Pancreas (tissue), 10 donors: ENCODE results near the gene MUC5B. TPM values are rescaled to one million over a fixed set of nuclear protein-coding genes. Genes with fewer than 3 reads are reported as not detected.

ENCODE experiments used
- ATAC-seq, 4 donors: fragments of 200-7000 bp; cut with Tn5 transposase; one replicate each; pipeline versions ENCODE4 v1.8.0 to v1.9.1; 2020; ENCODE audit warnings: mild to moderate bottlenecking in 4 of 4, moderate library complexity in 4 of 4
- DNase-seq, 6 donors: peaks; one replicate each; pipeline ENCODE4 v3.0.0-alpha.2; 2020
- FAIRE-seq: peaks from 2 replicates; lab custom pipeline; 2012; peaks lifted over from hg19 to GRCh38; lab: Jason Lieb, UNC
- H3K27ac ChIP-seq, 4 donors: fragments of 200-600 bp; sonication (generic); 1 replicate in 3 of 4; 2 replicates in 1 of 4; pipeline versions ENCODE4 v1.5.0 to v1.8.0; 2020
- H3K27me3 ChIP-seq, 4 donors: fragments of 200-600 bp; one replicate each; pipeline ENCODE4 v1.8.0; 2021
- H3K36me3 ChIP-seq, 3 donors: fragments of 200-600 bp; sonication (generic) in 1 of 3; one replicate each; pipeline versions ENCODE4 v1.5.0 to v1.8.0; 2020 to 2021
- H3K4me1 ChIP-seq, 3 donors: fragments of 200-600 bp; one replicate each; pipeline ENCODE4 v1.8.0; 2021
- H3K4me3 ChIP-seq, 4 donors: fragments of 200-600 bp; sonication (generic) in 2 of 4; one replicate each; pipeline versions ENCODE4 v1.5.0 to v1.8.0; 2020 to 2021
- H3K9me3 ChIP-seq, 4 donors: fragments of 200-600 bp; one replicate each; pipeline ENCODE4 v1.8.0; 2021
- WGBS, 2 donors: extraction: QIAGEN DNeasy Blood & Tissue Kit; methylation state at CpG; one replicate each; pipeline ENCODE4 v1.1.7; 2013; 5-methylcytosine and 5-hydroxymethylcytosine counted together
- intact Hi-C, 3 donors: fragments of 100-400 bp; cut with DNase I; formaldehyde crosslinking; loops; one replicate each; pipeline versions ENCODE4 v1.11.1 to v1.14.2; 2022
- polyA plus RNA-seq, 2 donors: library from polyadenylated mRNA; stranded (reverse); fragments of 200-250 nt; gene quantifications; one replicate each; pipeline ENCODE4 v1.2.3, GENCODE V29; 2013
- total RNA-seq, 6 donors: library from RNA; stranded (reverse); fragmentation: NEBNext Ultra II Directional in 4 of 6; extraction: Animal tissue kit (Norgen Biotek cat#: 25700) in 4 of 6; gene quantifications; one replicate each; pipeline versions ENCODE4 v1.2.1 to v1.2.4, GENCODE V29; 2021 to 2023
- TF ChIP-seq, protein P1 (sequence below), 4 donors: fragments of 200-600 bp; sonication (generic) in 3 of 4; IDR thresholded peaks; one replicate each; pipeline versions ENCODE4 v1.5.0 to v1.8.0; 2021; ENCODE audit warnings: antibody characterized with exemption in 4 of 4
- donor health status: healthy with polysubstance abuse.
- donor health status: DM: no; HTN: no; CAD: no; lungs with moderate emphysema.
- donor health status: DM: no; HTN: no; CAD: no.
- donor health status: control.
- donor health status: control.
- donor health status: Bipolar disorder and iron deficiency.
- donor health status: DM: yes; HTN: yes; CAD: no.
- donor health status: DM: no; HTN: no; CAD: no.
- donor health status: DM: no; HTN: no; CAD: no.
- donor health status: DM: yes; HTN: yes; CAD: no.

The MUC5B gene
- total and polyA plus RNA-seq, 8 donors: 5.1 to 65.4 (median 15.1) TPM

DNA sequence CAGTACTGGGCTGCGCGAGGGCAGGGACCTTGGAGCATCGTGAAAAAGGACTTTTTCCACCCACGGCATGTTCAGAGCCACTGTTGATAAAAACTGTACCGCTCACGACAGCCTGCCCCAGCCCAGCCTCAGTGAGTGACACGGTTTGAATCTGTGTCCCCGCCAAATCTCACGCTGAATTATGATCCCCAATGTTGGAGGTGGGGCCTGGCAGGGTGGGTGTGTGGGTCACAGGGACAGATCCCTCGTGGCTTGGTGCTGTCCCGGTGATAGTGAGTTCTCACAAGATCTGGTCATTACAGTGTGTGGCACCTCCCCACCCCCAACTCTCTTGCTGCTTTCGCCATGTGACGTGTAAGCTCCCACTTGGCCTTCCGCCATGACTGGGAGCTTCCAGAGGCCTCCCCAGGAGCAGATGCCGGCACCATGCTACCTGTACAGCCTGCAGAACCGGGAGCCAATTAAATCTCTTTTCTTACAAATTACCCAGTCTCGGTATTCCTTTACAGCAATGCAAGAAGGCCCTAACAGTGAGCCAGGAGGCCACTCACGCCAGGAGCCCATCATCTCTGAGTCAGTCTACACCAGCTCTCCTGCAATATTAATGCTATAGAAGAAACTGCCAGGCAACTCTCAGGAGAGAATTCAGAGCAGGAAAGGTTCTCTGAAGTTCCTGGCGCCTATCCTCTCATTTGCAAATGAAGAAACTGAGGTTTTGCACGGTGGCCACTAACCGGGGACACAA lies 85.3 kb downstream of the MUC5B start:
- DNase-seq (peak in 5 of 6 donors; percentile 50 to 85 (median 69)), ATAC-seq (no peak), FAIRE-seq (no peak)
- peak overlapping the region in 3 of 4 donors; percentile 73 to 91 (median 90) for H3K27ac ChIP-seq
- intact Hi-C loops: no loop called here
- TF ChIP-seq, protein P1, sequence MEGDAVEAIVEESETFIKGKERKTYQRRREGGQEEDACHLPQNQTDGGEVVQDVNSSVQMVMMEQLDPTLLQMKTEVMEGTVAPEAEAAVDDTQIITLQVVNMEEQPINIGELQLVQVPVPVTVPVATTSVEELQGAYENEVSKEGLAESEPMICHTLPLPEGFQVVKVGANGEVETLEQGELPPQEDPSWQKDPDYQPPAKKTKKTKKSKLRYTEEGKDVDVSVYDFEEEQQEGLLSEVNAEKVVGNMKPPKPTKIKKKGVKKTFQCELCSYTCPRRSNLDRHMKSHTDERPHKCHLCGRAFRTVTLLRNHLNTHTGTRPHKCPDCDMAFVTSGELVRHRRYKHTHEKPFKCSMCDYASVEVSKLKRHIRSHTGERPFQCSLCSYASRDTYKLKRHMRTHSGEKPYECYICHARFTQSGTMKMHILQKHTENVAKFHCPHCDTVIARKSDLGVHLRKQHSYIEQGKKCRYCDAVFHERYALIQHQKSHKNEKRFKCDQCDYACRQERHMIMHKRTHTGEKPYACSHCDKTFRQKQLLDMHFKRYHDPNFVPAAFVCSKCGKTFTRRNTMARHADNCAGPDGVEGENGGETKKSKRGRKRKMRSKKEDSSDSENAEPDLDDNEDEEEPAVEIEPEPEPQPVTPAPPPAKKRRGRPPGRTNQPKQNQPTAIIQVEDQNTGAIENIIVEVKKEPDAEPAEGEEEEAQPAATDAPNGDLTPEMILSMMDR (IDR thresholded peaks at IDR 0.05): no peak
- H3K4me3 ChIP-seq: peak overlapping the region; percentile 66 to 95 (median 88)
- 30 to 36% methylated on average over 21 of the region's 21 CpGs for WGBS, 2 donors
- no peaks in the 10 kb centered on the region for H3K9me3 ChIP-seq
- no peaks in the 10 kb centered on the region for H3K36me3 ChIP-seq
- H3K4me1 ChIP-seq: peaks cover 33 to 57% (median 42%) of the 10 kb centered on the region in 3 donors
- no peaks in the 10 kb centered on the region for H3K27me3 ChIP-seq

DNA sequence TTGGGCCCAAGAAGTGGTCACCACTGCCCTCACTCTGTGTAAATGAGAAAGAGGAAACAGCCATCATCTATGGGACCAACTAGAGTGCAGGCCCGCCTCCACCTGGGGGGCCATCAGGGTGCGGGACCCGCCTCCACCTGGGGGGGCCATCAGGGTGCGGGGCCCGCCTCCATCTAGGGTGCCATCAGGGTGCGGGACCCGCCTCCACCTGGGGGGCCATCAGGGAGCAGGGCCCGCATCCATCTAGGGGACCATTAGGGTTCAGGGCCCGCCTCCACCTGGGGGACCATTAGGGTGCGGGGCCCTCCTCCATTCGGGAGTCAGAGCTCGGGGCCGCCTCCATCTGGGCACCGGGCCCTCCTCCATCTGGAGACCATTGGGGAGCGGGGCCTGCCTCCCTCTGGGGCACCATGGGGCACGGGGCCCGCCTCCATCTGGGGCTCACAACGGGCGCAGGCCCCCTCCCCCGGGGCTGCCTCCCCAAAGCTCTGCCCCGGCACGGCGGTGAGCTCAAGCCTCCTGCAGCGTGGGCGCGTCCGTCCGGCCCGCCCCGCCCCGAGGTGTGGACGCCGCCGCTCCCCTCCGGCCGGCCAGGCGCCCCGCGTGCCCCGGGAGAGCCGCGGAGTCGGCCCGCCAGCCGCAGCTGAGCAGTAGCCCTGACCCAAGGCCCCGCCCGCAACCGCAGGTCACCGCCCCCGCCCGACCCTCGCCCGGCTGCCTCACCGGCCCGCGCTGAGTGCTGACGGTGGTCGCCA lies 86.1 kb downstream of the MUC5B start:
- 1 to 2% methylated on average over 45 to 58 of the region's 58 CpGs for WGBS, 2 donors
- DNase-seq: peak in 2 of 6 donors; percentile 54 to 85
- no peaks in the 10 kb centered on the region for H3K36me3 ChIP-seq
- intact Hi-C loops: no loop called here
- peak overlapping the region; percentile 66 to 95 (median 88) for H3K4me3 ChIP-seq
- H3K27ac ChIP-seq: peak overlapping the region; percentile 72 to 91 (median 82)
- peak; percentile 11 to 62 (median 34) for ATAC-seq
- H3K9me3 ChIP-seq: no peaks in the 10 kb centered on the region
- TF ChIP-seq, protein P1 (IDR thresholded peaks at IDR 0.05): no peak
- H3K4me1 ChIP-seq: peaks cover 26 to 50% (median 34%) of the 10 kb centered on the region in 3 donors
- FAIRE-seq: no peak
- no peaks in the 10 kb centered on the region for H3K27me3 ChIP-seq

DNA sequence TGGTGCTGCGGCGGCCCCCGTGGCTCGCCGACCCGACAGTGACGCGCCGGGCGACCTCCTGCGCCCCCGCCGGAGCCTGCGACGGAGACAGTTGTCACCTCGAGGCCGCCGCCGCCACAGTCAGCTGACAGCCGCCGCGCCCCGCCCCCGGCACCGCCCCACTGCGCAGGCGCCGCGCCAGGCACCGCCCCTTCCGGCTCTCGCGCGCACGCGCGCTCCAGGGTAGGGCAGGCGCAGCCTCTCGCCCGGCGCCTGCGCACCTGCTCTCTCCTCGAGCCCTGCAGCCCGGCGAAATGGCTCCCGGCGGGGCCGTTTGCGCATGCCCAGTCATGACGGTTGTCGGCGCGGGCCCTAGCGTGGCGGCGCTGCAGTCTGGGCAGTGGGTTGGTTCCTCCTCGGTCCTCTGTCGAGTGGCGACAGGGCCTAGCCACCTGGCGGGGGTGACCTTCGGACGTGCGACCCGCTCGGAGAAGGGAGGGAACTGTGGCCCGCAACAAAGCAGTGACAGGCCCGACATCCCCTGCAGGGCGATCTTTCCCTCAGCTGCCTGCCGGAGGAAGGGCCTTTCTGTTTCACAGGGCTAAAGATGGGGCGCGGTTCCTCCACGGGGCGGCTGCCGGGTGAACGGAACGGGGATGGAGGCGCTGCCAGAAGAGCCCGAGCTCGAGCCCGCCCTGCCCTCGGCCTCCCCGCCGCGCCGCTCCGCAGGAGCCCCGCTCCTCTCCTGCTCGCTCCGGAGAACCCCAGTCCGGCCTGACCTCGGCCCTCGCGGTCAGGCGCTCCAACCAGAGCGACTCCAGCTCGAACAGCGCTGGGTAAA lies 86.8 kb downstream of the MUC5B start, which contains the start of gene TOLLIP:
TOLLIP (minus strand) TSS at position 135 of the 820 bp plus-strand sequence; CDS start at position 1, 134 bp downstream.
- Histone ChIP-seq H3K9me3 (no peaks in the 10 kb centered on the region), H3K36me3 (no peaks in the 10 kb centered on the region), H3K27me3 (no peaks in the 10 kb centered on the region), H3K4me1 (peaks cover 18 to 42% (median 30%) of the 10 kb centered on the region in 3 donors), H3K4me3 (peak within 1 kb of the TSS; percentile 66 to 95 (median 88)), H3K27ac (peak within 1 kb of the TSS; percentile 73 to 91 (median 90))
- TF ChIP-seq, protein P1 (IDR thresholded peaks at IDR 0.05): no peak
- WGBS, 2 donors: 1% methylated on average over 64 to 97 of the region's 97 CpGs
- DNase-seq: peak; percentile 94 to 99 (median 98)
- ATAC-seq: peak; percentile 89 to 93 (median 91)
- intact Hi-C loops: no loop called here
- no peak for FAIRE-seq

DNA sequence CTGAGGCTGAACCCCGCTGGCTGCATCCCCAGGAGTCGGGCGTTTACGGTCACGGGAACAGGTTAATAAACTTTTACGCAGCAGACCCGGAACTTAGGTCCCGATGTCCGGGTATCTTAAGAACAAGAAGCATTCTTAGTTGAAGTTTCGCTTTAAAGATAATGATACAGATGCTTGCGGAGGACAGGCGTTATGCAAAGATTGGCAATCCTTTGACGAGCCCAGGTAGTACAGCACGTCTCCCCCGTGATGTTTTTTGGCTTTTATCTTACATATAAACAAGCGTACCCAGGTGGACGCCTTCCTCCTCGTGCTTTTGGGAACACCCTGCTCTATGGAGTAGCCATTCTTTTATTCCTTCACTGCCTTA lies 87.4 kb downstream of the MUC5B start:
- Histone ChIP-seq H3K27ac (peak overlapping the region; percentile 73 to 91 (median 90)), H3K4me3 (peak overlapping the region; percentile 49 to 95 (median 80)), H3K9me3 (no peaks in the 10 kb centered on the region), H3K4me1 (peaks cover 12 to 36% (median 25%) of the 10 kb centered on the region in 3 donors), H3K27me3 (no peaks in the 10 kb centered on the region), H3K36me3 (no peaks in the 10 kb centered on the region)
- TF ChIP-seq, protein P1 (IDR thresholded peaks at IDR 0.05): no peak
- intact Hi-C loops: no loop called here
- ATAC-seq: no peak
- 45 to 57% methylated on average over 18 of the region's 18 CpGs for WGBS, 2 donors
- no peak for DNase-seq
- FAIRE-seq: no peak
